ENCODE results near the gene TIMP3.
"Not testable (repeated sequence)": the region's sequence is repeated elsewhere in the genome, so short reads cannot be mapped to it uniquely, and the experiment has no call there.

The TIMP3 gene

GRCh38 chr22:32862936-32863661 lies 61.6 kb downstream of the TIMP3 start:
- Histone ChIP-seq H3K4me1 (ENCODE audit: control insufficient read depth, insufficient read depth, low read length) (no peaks in the 10 kb centered on the region), H3K9ac (ENCODE audit: low read length) (no peak overlapping the region), H3K4me3 (ENCODE audit: low read length) (no peak overlapping the region), H3K36me3 (ENCODE audit: control insufficient read depth, insufficient read depth, low read length, severe bottlenecking) (peaks cover 41% of the 10 kb centered on the region), H3K27me3 (replicated peaks; ENCODE audit: control insufficient read depth, insufficient read depth, low read length) (no peaks in the 10 kb centered on the region), H3K9me3 (ENCODE audit: control insufficient read depth, low read length) (no peaks in the 10 kb centered on the region)
- no peak for DNase-seq (ENCODE audit: low read depth)

- Histone ChIP-seq H3K4me3 (ENCODE audit: low read length) (no peak overlapping the region), H3K36me3 (ENCODE audit: control insufficient read depth, insufficient read depth, low read length, severe bottlenecking) (peaks cover 32% of the 10 kb centered on the region), H3K9ac (ENCODE audit: low read length) (no peak overlapping the region), H3K27me3 (replicated peaks; ENCODE audit: control insufficient read depth, insufficient read depth, low read length) (no peaks in the 10 kb centered on the region), H3K4me1 (ENCODE audit: control insufficient read depth, insufficient read depth, low read length) (no peaks in the 10 kb centered on the region), H3K9me3 (ENCODE audit: control insufficient read depth, low read length) (no peaks in the 10 kb centered on the region)
- no peak for DNase-seq (ENCODE audit: low read depth)
Measured at GRCh38 chr22:32864041-32864440, 62.5 kb downstream of the TIMP3 start.

GRCh38 chr22:32864596-32864995 lies 63.1 kb downstream of the TIMP3 start:
- no peaks in the 10 kb centered on the region for H3K4me1 ChIP-seq (ENCODE audit: control insufficient read depth, insufficient read depth, low read length)
- H3K9me3 ChIP-seq (ENCODE audit: control insufficient read depth, low read length), result no peaks in the 10 kb centered on the region
- H3K27me3 ChIP-seq (replicated peaks; ENCODE audit: control insufficient read depth, insufficient read depth, low read length), result no peaks in the 10 kb centered on the region
- no peak overlapping the region for H3K4me3 ChIP-seq (ENCODE audit: low read length)
- H3K9ac ChIP-seq (ENCODE audit: low read length), result no peak overlapping the region
- no peak for DNase-seq (ENCODE audit: low read depth)
- H3K36me3 ChIP-seq (ENCODE audit: control insufficient read depth, insufficient read depth, low read length, severe bottlenecking), result peaks cover 26% of the 10 kb centered on the region

GRCh38 chr22:32866953-32867352 lies 65.4 kb downstream of the TIMP3 start:
- DNase-seq (ENCODE audit: low read depth), result no peak
- peaks cover 2% of the 10 kb centered on the region for H3K27me3 ChIP-seq (replicated peaks; ENCODE audit: control insufficient read depth, insufficient read depth, low read length)
- no peak overlapping the region for H3K4me3 ChIP-seq (ENCODE audit: low read length)
- no peak overlapping the region for H3K9ac ChIP-seq (ENCODE audit: low read length)
- H3K9me3 ChIP-seq (ENCODE audit: control insufficient read depth, low read length), result no peaks in the 10 kb centered on the region
- H3K4me1 ChIP-seq (ENCODE audit: control insufficient read depth, insufficient read depth, low read length), result no peaks in the 10 kb centered on the region
- peaks cover 3% of the 10 kb centered on the region for H3K36me3 ChIP-seq (ENCODE audit: control insufficient read depth, insufficient read depth, low read length, severe bottlenecking)

- Histone ChIP-seq H3K9me3 (ENCODE audit: control insufficient read depth, low read length) (no peaks in the 10 kb centered on the region), H3K9ac (ENCODE audit: low read length) (no peak overlapping the region), H3K27me3 (replicated peaks; ENCODE audit: control insufficient read depth, insufficient read depth, low read length) (peaks cover 15% of the 10 kb centered on the region), H3K36me3 (ENCODE audit: control insufficient read depth, insufficient read depth, low read length, severe bottlenecking) (no peaks in the 10 kb centered on the region), H3K4me1 (ENCODE audit: control insufficient read depth, insufficient read depth, low read length) (no peaks in the 10 kb centered on the region), H3K4me3 (ENCODE audit: low read length) (no peak overlapping the region)
- no peak for DNase-seq (ENCODE audit: low read depth)
Measured at GRCh38 chr22:32868946-32869345, 67.4 kb downstream of the TIMP3 start.

- no peak overlapping the region for H3K9ac ChIP-seq (ENCODE audit: low read length)
- no peak overlapping the region for H3K4me3 ChIP-seq (ENCODE audit: low read length)
- no peak for DNase-seq (ENCODE audit: low read depth)
- H3K36me3 ChIP-seq (ENCODE audit: control insufficient read depth, insufficient read depth, low read length, severe bottlenecking), result no peaks in the 10 kb centered on the region
- H3K27me3 ChIP-seq (replicated peaks; ENCODE audit: control insufficient read depth, insufficient read depth, low read length), result peaks cover 26% of the 10 kb centered on the region
- no peaks in the 10 kb centered on the region for H3K4me1 ChIP-seq (ENCODE audit: control insufficient read depth, insufficient read depth, low read length)
- H3K9me3 ChIP-seq (ENCODE audit: control insufficient read depth, low read length), result no peaks in the 10 kb centered on the region
Measured at GRCh38 chr22:32870474-32870873, 69.0 kb downstream of the TIMP3 start.

GRCh38 chr22:32873604-32874003 lies 72.1 kb downstream of the TIMP3 start:
- H3K27me3 ChIP-seq (replicated peaks; ENCODE audit: control insufficient read depth, insufficient read depth, low read length), result peaks cover 35% of the 10 kb centered on the region
- not testable (repeated sequence) for H3K9ac ChIP-seq (ENCODE audit: low read length); H3K9me3 ChIP-seq (ENCODE audit: control insufficient read depth, low read length); H3K36me3 ChIP-seq (ENCODE audit: control insufficient read depth, insufficient read depth, low read length, severe bottlenecking); H3K4me3 ChIP-seq (ENCODE audit: low read length); DNase-seq (ENCODE audit: low read depth); H3K4me1 ChIP-seq (ENCODE audit: control insufficient read depth, insufficient read depth, low read length)

- H3K9ac ChIP-seq (ENCODE audit: low read length), result no peak overlapping the region
- H3K9me3 ChIP-seq (ENCODE audit: control insufficient read depth, low read length), result no peaks in the 10 kb centered on the region
- no peak for DNase-seq (ENCODE audit: low read depth)
- H3K4me1 ChIP-seq (ENCODE audit: control insufficient read depth, insufficient read depth, low read length), result no peaks in the 10 kb centered on the region
- H3K4me3 ChIP-seq (ENCODE audit: low read length), result no peak overlapping the region
- no peaks in the 10 kb centered on the region for H3K36me3 ChIP-seq (ENCODE audit: control insufficient read depth, insufficient read depth, low read length, severe bottlenecking)
- peaks cover 35% of the 10 kb centered on the region for H3K27me3 ChIP-seq (replicated peaks; ENCODE audit: control insufficient read depth, insufficient read depth, low read length)
Measured at GRCh38 chr22:32874385-32874784, 72.9 kb downstream of the TIMP3 start.

GRCh38 chr22:32874976-32875375 lies 73.5 kb downstream of the TIMP3 start:
- no peak for DNase-seq (ENCODE audit: low read depth)

GRCh38 chr22:32876516-32876915 lies 75.0 kb downstream of the TIMP3 start:
- Histone ChIP-seq H3K4me1 (ENCODE audit: control insufficient read depth, insufficient read depth, low read length) (no peaks in the 10 kb centered on the region), H3K27me3 (replicated peaks; ENCODE audit: control insufficient read depth, insufficient read depth, low read length) (peaks cover 35% of the 10 kb centered on the region), H3K4me3 (ENCODE audit: low read length) (no peak overlapping the region), H3K9me3 (ENCODE audit: control insufficient read depth, low read length) (no peaks in the 10 kb centered on the region), H3K36me3 (ENCODE audit: control insufficient read depth, insufficient read depth, low read length, severe bottlenecking) (no peaks in the 10 kb centered on the region), H3K9ac (ENCODE audit: low read length) (no peak overlapping the region)
- no peak for DNase-seq (ENCODE audit: low read depth)

More at GRCh38 chr22:32874976-32875375, 73.5 kb downstream of the TIMP3 start:
- no peak overlapping the region for H3K4me3 ChIP-seq (ENCODE audit: low read length)
- H3K27me3 ChIP-seq (replicated peaks; ENCODE audit: control insufficient read depth, insufficient read depth, low read length), result peaks cover 35% of the 10 kb centered on the region
- no peak overlapping the region for H3K9ac ChIP-seq (ENCODE audit: low read length)
- H3K4me1 ChIP-seq (ENCODE audit: control insufficient read depth, insufficient read depth, low read length), result no peaks in the 10 kb centered on the region
- no peaks in the 10 kb centered on the region for H3K36me3 ChIP-seq (ENCODE audit: control insufficient read depth, insufficient read depth, low read length, severe bottlenecking)
- H3K9me3 ChIP-seq (ENCODE audit: control insufficient read depth, low read length), result no peaks in the 10 kb centered on the region

- DNase-seq (ENCODE audit: low read depth), result no peak
- H3K4me1 ChIP-seq (ENCODE audit: control insufficient read depth, insufficient read depth, low read length), result no peaks in the 10 kb centered on the region
- no peak overlapping the region for H3K9ac ChIP-seq (ENCODE audit: low read length)
- H3K9me3 ChIP-seq (ENCODE audit: control insufficient read depth, low read length), result no peaks in the 10 kb centered on the region
- peaks cover 31% of the 10 kb centered on the region for H3K27me3 ChIP-seq (replicated peaks; ENCODE audit: control insufficient read depth, insufficient read depth, low read length)
- no peaks in the 10 kb centered on the region for H3K36me3 ChIP-seq (ENCODE audit: control insufficient read depth, insufficient read depth, low read length, severe bottlenecking)
- H3K4me3 ChIP-seq (ENCODE audit: low read length), result no peak overlapping the region
Measured at GRCh38 chr22:32877196-32877595, 75.7 kb downstream of the TIMP3 start.

GRCh38 chr22:32879550-32879949 lies 78.0 kb downstream of the TIMP3 start:
- Histone ChIP-seq H3K9me3 (ENCODE audit: control insufficient read depth, low read length) (no peaks in the 10 kb centered on the region), H3K4me3 (ENCODE audit: low read length) (no peak overlapping the region), H3K4me1 (ENCODE audit: control insufficient read depth, insufficient read depth, low read length) (no peaks in the 10 kb centered on the region), H3K27me3 (replicated peaks; ENCODE audit: control insufficient read depth, insufficient read depth, low read length) (peaks cover 21% of the 10 kb centered on the region), H3K36me3 (ENCODE audit: control insufficient read depth, insufficient read depth, low read length, severe bottlenecking) (no peaks in the 10 kb centered on the region), H3K9ac (ENCODE audit: low read length) (no peak overlapping the region)
- DNase-seq (ENCODE audit: low read depth), result no peak

All from adipocyte (in vitro differentiated cells).